COLO829 (cell line): ENCODE results near the gene PNPT1.
"Not testable (repeated sequence)": the region's sequence is repeated elsewhere in the genome, so short reads cannot be mapped to it uniquely, and the experiment has no call there.

Experiments used
- DNase-seq: peaks from one replicate; pipeline ENCODE4 v3.0.0; 2012; ENCODE audit warnings: low spot score

Gene PNPT1

DNA sequence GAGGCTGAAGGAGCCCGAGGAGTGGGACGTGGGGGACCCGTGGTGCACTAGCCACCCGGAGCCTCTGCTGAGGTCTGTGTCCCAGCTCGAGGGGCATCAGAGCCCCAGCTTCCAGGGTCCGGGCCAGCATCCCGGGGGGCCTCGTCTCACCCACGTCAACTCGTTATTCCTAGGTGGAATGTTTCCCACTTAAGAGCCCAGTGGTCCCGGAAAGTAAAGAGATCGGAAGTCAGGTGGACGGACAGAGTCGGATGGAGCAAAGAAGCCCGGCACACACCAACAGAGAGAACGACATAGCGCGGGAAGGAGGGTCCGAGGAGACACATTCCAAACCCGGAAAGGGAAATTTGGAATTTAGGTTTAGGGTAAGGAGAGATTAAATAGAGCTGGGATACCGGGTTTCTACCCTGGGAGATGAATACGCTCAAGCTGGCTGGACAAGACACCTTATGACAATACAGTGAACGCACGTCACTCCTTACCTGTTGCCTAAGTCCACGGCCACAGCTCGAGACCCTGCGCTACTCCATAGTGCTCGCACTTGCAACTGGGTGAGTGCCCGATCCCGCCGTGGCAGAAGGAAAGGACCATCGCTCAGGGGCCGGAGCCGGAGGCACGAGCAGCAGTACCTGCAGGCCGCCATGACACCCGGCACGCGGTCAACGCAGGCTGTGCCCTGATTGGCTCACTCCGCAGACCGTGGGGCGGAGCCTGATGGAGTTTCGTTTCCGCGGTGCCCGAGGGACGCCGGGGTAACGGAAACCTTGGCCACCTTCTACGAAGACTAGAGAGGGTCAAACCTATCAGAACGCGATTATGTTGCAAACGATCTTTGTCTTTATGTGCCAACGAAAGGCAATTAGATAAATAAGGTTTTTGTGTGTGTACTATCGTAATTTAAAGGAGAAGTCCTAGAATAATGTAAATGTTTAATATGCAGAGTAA is at the start of gene PNPT1:
Gene PNPT1, minus strand, starts transcription at position 664 of the 945 bp plus-strand sequence. Its CDS starts 21 bp downstream, at position 643.
- peak; percentile 94 for DNase-seq

DNA sequence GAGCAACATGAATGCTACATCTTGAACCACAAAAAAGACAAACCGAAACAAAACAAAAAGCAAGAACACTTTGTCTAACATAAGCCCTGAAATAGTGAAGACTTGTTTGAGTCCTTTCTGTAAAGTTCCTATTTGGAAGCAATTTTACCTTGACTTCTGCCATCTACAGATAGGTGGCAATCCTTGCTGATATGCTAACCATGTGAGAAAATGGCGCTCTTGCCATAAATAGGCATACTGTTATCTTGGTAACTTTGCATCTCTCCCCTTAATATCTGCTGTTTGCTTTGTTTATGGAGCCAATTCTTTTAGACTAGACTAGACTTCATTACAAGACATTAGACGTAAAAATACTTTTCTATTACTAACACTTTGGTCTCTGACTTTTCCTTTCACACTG is 49.4 kb upstream of the PNPT1 start:
- DNase-seq: no peak

GRCh38 chr2:55736019-55736536 is 42.4 kb upstream of the PNPT1 start:
- DNase-seq: not testable (repeated sequence)

DNA sequence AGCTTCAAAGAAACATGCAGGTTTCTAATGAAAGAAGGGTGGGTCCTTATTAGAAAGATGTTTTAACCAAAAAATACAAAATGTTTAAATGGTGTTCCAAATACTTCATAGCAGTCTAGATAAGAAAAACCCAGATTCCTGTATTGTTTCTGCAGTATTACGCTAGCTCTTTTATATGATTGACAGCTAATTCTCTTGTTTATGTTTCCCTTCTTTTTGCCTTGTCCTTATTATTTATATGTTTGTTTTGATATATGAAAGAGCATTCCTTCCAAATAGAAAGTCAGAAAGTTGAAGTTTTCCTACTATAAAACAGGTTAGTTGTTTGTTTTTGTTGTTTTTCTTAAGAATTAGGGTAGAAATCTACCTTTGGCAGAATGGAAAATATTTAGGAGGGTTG is 41.1 kb upstream of the PNPT1 start:
- no peak for DNase-seq

GRCh38 chr2:55733335-55733734 is 39.7 kb upstream of the PNPT1 start:
- no peak for DNase-seq

DNA sequence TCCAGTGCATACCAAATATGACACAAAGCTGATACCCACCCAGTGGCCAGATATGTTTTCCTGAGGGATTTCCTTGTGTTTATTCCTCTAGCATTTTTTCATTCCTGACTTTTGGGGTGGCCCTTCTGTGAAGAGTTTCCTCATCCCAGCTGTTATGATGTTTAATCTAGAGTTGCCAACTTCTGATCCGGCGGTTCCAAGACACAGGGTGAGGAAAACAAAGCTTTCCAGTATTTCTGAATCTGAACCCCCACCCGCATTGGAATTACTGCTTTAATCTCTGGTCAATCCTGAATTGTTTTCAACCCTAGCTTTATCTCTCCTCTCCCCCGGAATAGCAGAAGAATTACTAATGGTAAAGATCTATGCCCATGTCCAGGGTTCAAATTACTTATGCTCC is 39.2 kb upstream of the PNPT1 start:
- DNase-seq: no peak

DNA sequence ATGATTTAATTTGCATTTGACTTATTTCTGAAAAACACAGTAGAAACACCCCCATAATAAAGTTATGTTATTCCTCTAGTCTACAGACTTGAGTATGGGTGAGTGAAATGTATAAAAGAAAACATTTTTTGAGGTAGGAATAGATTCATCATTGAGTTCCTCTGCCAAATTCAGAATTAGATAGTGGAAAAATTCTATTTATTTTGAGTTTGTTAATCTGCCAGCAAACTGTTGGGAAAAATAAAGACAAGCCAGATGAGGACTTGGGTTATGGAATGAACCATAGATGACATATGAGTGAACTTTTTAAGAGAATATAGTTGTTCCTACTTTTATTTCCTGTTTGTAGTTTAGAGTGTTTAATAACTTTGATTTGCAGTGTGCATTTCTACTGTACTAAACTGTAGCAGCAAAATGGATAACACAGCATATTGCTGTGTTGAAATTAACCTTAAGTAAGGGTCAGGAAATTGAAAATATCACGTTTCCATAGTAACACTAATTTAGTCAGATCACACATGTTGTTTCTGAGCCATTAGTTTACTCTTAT is 35.6 kb upstream of the PNPT1 start:
- DNase-seq: no peak

- no peak for DNase-seq
These were observed 28.1 kb upstream of the PNPT1 start for GRCh38 chr2:55721596-55722215.

GRCh38 chr2:55720417-55720816 is 26.8 kb upstream of the PNPT1 start:
- no peak for DNase-seq

DNA sequence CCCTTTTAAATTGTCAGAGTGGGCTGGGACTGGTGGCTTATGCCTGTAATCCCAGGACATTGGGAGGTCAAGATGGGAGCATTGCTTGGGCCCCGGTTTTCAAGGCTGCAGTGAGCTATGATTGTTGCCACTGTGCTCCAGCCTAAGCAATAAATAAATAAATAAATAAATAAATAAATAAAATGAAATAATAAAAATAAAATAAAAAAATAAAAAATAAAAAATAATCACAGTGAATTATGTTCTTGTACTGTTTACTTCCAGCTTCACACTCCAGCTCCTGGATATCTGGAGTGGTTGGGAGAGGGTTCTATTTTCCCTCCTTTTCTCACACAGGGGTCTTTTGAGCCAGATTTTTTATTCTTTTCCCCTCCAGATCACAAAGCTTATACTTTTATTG is 26.2 kb upstream of the PNPT1 start:
- DNase-seq: no peak

GRCh38 chr2:55718165-55719008 is 24.7 kb upstream of the PNPT1 start:
- peak; percentile 54 for DNase-seq

GRCh38 chr2:55715626-55716025 is 22.0 kb upstream of the PNPT1 start:
- no peak for DNase-seq

DNA sequence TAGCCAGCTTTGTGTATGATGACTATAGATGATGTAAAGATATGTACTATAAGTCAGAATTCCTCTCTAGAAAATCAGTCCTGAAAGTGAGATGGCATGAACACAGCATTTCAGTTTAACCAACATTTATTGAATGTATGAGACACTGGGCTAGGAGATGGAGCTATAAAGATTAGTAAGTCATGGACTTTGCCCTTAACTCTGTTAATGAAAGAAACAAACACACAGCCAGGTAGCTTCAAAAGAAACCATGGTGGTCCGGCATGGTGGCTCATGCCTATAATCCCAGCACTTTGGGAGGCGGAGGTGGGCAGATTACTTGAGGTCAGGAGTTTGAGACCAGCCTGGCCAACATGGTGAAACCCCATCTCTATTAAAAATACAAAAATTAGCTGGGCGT is 21.5 kb upstream of the PNPT1 start:
- not testable (repeated sequence) for DNase-seq

DNA sequence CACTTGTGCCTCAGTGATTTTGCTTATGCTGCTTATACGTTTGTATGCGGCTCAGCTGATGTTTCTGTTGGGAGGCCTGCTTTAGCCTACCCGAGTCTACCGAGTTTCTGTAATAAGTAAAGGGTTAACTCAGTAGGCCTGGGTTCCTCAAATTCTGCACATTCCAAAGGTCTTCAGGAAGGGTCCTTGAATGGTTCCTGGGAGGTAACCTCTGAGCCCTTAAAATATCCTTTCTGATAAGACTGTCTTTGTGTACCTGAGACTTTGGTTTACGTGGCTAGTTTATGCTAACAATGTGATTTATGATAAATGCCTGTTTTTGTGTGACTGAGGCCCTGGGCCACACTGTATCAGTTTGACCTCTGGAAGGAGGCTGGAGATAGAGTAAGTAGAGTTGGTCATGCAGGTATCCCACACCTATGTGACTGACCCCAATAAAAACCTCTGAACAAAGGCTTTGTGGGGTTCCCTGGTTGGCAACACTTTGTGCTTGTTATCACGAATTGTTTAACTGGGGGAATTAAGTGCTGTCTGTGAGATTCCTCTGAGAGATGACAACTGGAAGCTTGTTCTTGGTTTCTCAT is 18.9 kb upstream of the PNPT1 start:
- no peak for DNase-seq

- DNase-seq: no peak
These were observed 16.4 kb upstream of the PNPT1 start for GRCh38 chr2:55710025-55710424.

GRCh38 chr2:55707751-55708150 is 14.1 kb upstream of the PNPT1 start:
- peak; percentile 15 for DNase-seq

DNA sequence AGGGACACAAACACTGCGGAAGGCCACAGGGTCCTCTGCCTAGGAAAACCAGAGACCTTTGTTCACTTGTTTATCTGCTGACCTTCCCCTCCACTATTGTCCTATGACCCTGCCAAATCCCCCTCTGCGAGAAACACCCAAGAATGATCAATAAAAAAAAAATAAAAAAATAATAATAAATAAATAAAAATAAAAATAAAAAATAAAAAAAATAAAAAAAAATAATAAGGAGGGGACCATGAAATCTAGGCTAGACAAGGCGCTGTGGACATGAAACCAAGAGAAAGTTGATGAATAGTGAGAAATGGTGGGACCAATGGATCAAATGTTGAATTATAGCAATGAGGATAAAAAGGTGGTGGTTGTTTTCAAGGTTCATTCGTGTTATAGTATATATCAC is 12.6 kb upstream of the PNPT1 start:
- DNase-seq: not testable (repeated sequence)

- DNase-seq: no peak
These were observed 11.5 kb upstream of the PNPT1 start for GRCh38 chr2:55705027-55705653.

GRCh38 chr2:55703350-55703749 is 9.7 kb upstream of the PNPT1 start:
- no peak for DNase-seq

- not testable (repeated sequence) for DNase-seq
These were observed 904 bp downstream of the PNPT1 start for GRCh38 chr2:55692740-55693139.

- DNase-seq: no peak
These were observed 21.0 kb downstream of the PNPT1 start for GRCh38 chr2:55672630-55673029.
